ENCODE measurements around the gene LRRC71. TPM values are rescaled to one million over a fixed set of nuclear protein-coding genes. Genes with fewer than 3 reads are reported as not detected.

LRRC71 gene
- total RNA-seq, 4 donors from 2014 or later = not detected

- WGBS = 39% methylated on average over 6 of the region's 6 CpGs
- peaks cover 47% of the 10 kb centered on the region for H3K27me3 ChIP-seq
Observed at GRCh38 chr1:156886583-156887281, 33.7 kb upstream of the LRRC71 start.

GRCh38 chr1:156887317-156887716 is 33.1 kb upstream of the LRRC71 start:
- no peak overlapping the region for H3K4me3 ChIP-seq
- H3K4me1 ChIP-seq = peaks cover 4% of the 10 kb centered on the region
- no peak overlapping the region for H3K27ac ChIP-seq
- 44% methylated on average over 3 of the region's 3 CpGs for WGBS
- H3K9me3 ChIP-seq = no peaks in the 10 kb centered on the region
- peaks cover 45% of the 10 kb centered on the region for H3K27me3 ChIP-seq
- H3K36me3 ChIP-seq = no peaks in the 10 kb centered on the region
- no peak for DNase-seq (ENCODE audit: low spot score in 2 of 2)
- no peak for TF ChIP-seq POLR2A (IDR thresholded peaks at IDR 0.05)
- TF ChIP-seq POLR2AphosphoS5 (IDR thresholded peaks at IDR 0.05) = no peak
- no peak for TF ChIP-seq EP300 (IDR thresholded peaks at IDR 0.05)
- no peak for TF ChIP-seq CTCF (IDR thresholded peaks at IDR 0.05)

More at GRCh38 chr1:156886583-156887281, 33.7 kb upstream of the LRRC71 start:
- Histone ChIP-seq H3K36me3 (no peaks in the 10 kb centered on the region), H3K4me1 (no peaks in the 10 kb centered on the region), H3K4me3 (no peak overlapping the region), H3K27ac (no peak overlapping the region), H3K9me3 (no peaks in the 10 kb centered on the region)
- DNase-seq (ENCODE audit: low spot score in 2 of 2) = no peak
- no peak for TF ChIP-seq EP300 (IDR thresholded peaks at IDR 0.05)
- TF ChIP-seq POLR2A (IDR thresholded peaks at IDR 0.05) = no peak
- TF ChIP-seq CTCF (IDR thresholded peaks at IDR 0.05) = no peak
- TF ChIP-seq POLR2AphosphoS5 (IDR thresholded peaks at IDR 0.05) = no peak

DNA sequence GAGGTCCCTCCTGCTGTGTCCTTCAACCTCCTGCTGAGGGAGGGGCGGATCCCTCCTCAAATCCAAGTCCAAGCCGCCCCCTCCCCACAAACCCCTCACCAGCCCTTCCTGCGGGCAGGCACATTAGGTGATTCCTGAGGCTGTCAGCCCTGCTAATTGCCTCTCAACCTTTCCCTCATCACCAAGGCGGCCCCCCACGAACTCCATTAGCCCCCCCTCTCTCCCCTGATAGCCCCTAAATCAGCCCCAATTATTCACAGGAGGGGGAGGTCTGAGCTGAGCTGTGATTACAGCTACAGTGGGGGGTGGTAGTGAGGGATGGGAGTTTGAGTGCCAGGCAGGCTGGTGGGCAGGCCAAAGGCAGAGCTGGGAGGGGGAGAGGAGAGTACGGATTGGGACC is 32.7 kb upstream of the LRRC71 start:
- no peak overlapping the region for H3K4me3 ChIP-seq
- peaks cover 8% of the 10 kb centered on the region for H3K4me1 ChIP-seq
- 45% methylated on average over 6 of the region's 6 CpGs for WGBS
- no peaks in the 10 kb centered on the region for H3K36me3 ChIP-seq
- DNase-seq (ENCODE audit: low spot score in 2 of 2) = no peak
- H3K27ac ChIP-seq = no peak overlapping the region
- no peaks in the 10 kb centered on the region for H3K9me3 ChIP-seq
- TF ChIP-seq EP300 (IDR thresholded peaks at IDR 0.05) (no peak), POLR2AphosphoS5 (IDR thresholded peaks at IDR 0.05) (no peak), POLR2A (IDR thresholded peaks at IDR 0.05) (no peak), CTCF (IDR thresholded peaks at IDR 0.05) (no peak)
- H3K27me3 ChIP-seq = peaks cover 40% of the 10 kb centered on the region

DNA sequence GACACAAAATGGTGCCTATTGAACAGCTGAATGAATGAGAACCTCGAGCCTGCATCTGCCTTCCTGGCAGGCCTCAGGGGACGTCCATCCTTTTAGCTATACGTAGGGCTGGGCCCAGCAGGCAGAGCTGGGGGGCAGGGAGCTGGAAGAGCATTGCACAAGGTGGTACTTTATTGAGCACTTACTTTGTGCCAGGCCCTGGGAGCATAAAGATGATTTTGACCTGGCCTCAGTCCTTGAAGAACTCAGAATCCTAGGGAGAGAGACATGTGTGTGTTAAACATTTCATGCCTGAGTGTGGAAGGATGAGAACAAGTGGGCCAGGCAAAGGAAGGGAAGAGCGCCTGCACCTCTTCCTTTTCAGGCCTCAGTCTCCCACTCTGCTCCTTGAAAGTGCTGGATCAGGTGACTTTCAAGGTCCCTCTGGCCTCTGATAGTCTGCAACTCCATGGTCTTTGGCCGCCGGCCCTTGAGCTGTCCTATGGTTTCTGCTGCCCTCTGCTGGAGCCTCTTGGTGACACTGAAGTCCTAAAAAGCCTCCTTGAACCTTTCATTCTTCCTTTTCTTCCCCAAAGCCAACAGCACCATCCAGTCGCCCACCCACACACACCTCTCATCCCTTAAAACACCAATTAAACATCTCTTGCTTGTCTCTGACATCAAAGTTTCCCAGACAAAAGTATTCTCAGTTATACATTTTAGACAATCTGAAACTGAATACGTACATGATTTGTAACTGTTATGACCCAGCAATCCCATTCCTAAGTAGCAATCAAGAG is 30.4 kb upstream of the LRRC71 start:
- Histone ChIP-seq H3K27me3 (peaks cover 40% of the 10 kb centered on the region), H3K27ac (no peak overlapping the region), H3K4me1 (peaks cover 17% of the 10 kb centered on the region), H3K36me3 (no peaks in the 10 kb centered on the region), H3K9me3 (no peaks in the 10 kb centered on the region), H3K4me3 (no peak overlapping the region)
- TF ChIP-seq CTCF (IDR thresholded peaks at IDR 0.05) = peak; percentile 52 to 69
- TF ChIP-seq POLR2AphosphoS5 (IDR thresholded peaks at IDR 0.05) = no peak
- no peak for TF ChIP-seq EP300 (IDR thresholded peaks at IDR 0.05)
- 41% methylated on average over 8 of the region's 8 CpGs for WGBS
- DNase-seq (ENCODE audit: low spot score in 2 of 2) = peak; percentile 82 to 90
